Measurements from ENCODE around the gene GMIP. TPM values are rescaled to one million over a fixed set of nuclear protein-coding genes. Genes with fewer than 3 reads are reported as not detected.
"Not testable (repeated sequence)": the region's sequence is repeated elsewhere in the genome, so short reads cannot be mapped to it uniquely, and the experiment has no call there.

The GMIP gene
- total RNA-seq, 2 experiments from 2014 or later, result 89.6 to 97.0 TPM

- Mint-ChIP-seq H3K4me3 (peak overlapping the region; percentile 53), H3K9me3 (no peaks in the 10 kb centered on the region), H3K36me3 (ENCODE audit: low read depth) (peaks cover 27% of the 10 kb centered on the region), H3K27me3 (no peaks in the 10 kb centered on the region), H3K4me1 (ENCODE audit: low read depth) (peaks cover 68% of the 10 kb centered on the region), H3K27ac (peak overlapping the region; percentile 95)
- Histone ChIP-seq H3K4me1 (ENCODE audit: insufficient read depth, low read length) (peaks cover 93% of the 10 kb centered on the region), H3K36me3 (ENCODE audit: insufficient read depth, low read length) (peaks cover 15% of the 10 kb centered on the region), H3K9me3 (ENCODE audit: control insufficient read depth in 1 of 2, insufficient read depth in 1 of 2, low read length in 2 of 2) (no peaks in the 10 kb centered on the region), H3K4me3 (ENCODE audit: low read length) (no peak overlapping the region), H3K27ac (ENCODE audit: low read depth in 1 of 2, low read length in 2 of 2) (peak overlapping the region; percentile 67 to 80), H3K27me3 (ENCODE audit: control insufficient read depth in 1 of 2, insufficient read depth in 2 of 2, low read length in 2 of 2) (no peaks in the 10 kb centered on the region)
- intact Hi-C loops (cut with DNase I, micrococcal nuclease), result loop anchor here in 1 of 2 experiments (5.0 kb wide), 1 partner anchor 39 kb away; no protein-coding TSS in a partner anchor
- POLR2A ChIA-PET, result interaction anchor here (0.6 to 0.7 kb wide), 2 partner anchors 28 to 40 kb away, joined by 3 read pairs; partner anchors contain the start of gene LPAR2
- CTCF ChIA-PET, result no interaction called here
- ATAC-seq (ENCODE audit: poor library complexity), result no peak
- TF ChIP-seq, protein P1, sequence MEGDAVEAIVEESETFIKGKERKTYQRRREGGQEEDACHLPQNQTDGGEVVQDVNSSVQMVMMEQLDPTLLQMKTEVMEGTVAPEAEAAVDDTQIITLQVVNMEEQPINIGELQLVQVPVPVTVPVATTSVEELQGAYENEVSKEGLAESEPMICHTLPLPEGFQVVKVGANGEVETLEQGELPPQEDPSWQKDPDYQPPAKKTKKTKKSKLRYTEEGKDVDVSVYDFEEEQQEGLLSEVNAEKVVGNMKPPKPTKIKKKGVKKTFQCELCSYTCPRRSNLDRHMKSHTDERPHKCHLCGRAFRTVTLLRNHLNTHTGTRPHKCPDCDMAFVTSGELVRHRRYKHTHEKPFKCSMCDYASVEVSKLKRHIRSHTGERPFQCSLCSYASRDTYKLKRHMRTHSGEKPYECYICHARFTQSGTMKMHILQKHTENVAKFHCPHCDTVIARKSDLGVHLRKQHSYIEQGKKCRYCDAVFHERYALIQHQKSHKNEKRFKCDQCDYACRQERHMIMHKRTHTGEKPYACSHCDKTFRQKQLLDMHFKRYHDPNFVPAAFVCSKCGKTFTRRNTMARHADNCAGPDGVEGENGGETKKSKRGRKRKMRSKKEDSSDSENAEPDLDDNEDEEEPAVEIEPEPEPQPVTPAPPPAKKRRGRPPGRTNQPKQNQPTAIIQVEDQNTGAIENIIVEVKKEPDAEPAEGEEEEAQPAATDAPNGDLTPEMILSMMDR (IDR thresholded peaks at IDR 0.05), result no peak
- DNase-seq, result peak in 2 of 14 experiments; percentile 59 to 74
These were observed 42.6 kb downstream of the GMIP start for GRCh38 chr19:19600793-19601330.

- Histone ChIP-seq H3K27ac (ENCODE audit: low read depth in 1 of 2, low read length in 2 of 2) (peak overlapping the region; percentile 94 to 97), H3K4me3 (ENCODE audit: low read length) (peak overlapping the region; percentile 32), H3K4me1 (ENCODE audit: insufficient read depth, low read length) (peaks cover 96% of the 10 kb centered on the region), H3K36me3 (ENCODE audit: insufficient read depth, low read length) (peaks cover 21% of the 10 kb centered on the region)
- peak; percentile 46 to 93 (median 65) for DNase-seq
- not testable (repeated sequence) for H3K9me3 Mint-ChIP-seq; H3K27me3 Mint-ChIP-seq; H3K27me3 ChIP-seq (ENCODE audit: control insufficient read depth in 1 of 2, insufficient read depth in 2 of 2, low read length in 2 of 2); H3K9me3 ChIP-seq (ENCODE audit: control insufficient read depth in 1 of 2, insufficient read depth in 1 of 2, low read length in 2 of 2)
- ATAC-seq (ENCODE audit: poor library complexity), result peak; percentile 62
- H3K4me1 Mint-ChIP-seq (ENCODE audit: low read depth), result peaks cover 73% of the 10 kb centered on the region
- peaks cover 35% of the 10 kb centered on the region for H3K36me3 Mint-ChIP-seq (ENCODE audit: low read depth)
- H3K4me3 Mint-ChIP-seq, result peak overlapping the region; percentile 55
- ChIA-PET POLR2A (interaction anchor here (0.6 to 2.7 kb wide), 16 partner anchors 13 to 440 kb away, joined by 3 to 32 read pairs (median 4); partner anchors contain the start of genes ATP13A1, LPAR2, PBX4 and ZNF101), CTCF (interaction anchor here (0.6 to 1.7 kb wide), 2 partner anchors 30 to 108 kb away, joined by 3 read pairs; partner anchors contain the start of gene LPAR2)
- H3K27ac Mint-ChIP-seq, result peak overlapping the region; percentile 95
- intact Hi-C loops (cut with DNase I, micrococcal nuclease), result loop anchor here in 1 of 2 experiments (1.0 to 5.0 kb wide), 5 partner anchors 7 to 70 kb away; partner anchors contain the start of genes GMIP, PBX4 and ZNF101
These were observed 44.6 kb downstream of the GMIP start for GRCh38 chr19:19598728-19599451.

GRCh38 chr19:19597809-19598306, 45.6 kb downstream of the GMIP start:
- H3K27ac Mint-ChIP-seq, result peak overlapping the region; percentile 95
- Histone ChIP-seq H3K27me3 (ENCODE audit: control insufficient read depth in 1 of 2, insufficient read depth in 2 of 2, low read length in 2 of 2) (no peaks in the 10 kb centered on the region), H3K27ac (ENCODE audit: low read depth in 1 of 2, low read length in 2 of 2) (peak overlapping the region; percentile 94 to 97), H3K9me3 (ENCODE audit: control insufficient read depth in 1 of 2, insufficient read depth in 1 of 2, low read length in 2 of 2) (no peaks in the 10 kb centered on the region), H3K4me1 (ENCODE audit: insufficient read depth, low read length) (peaks cover 96% of the 10 kb centered on the region), H3K36me3 (ENCODE audit: insufficient read depth, low read length) (peaks cover 30% of the 10 kb centered on the region), H3K4me3 (ENCODE audit: low read length) (no peak overlapping the region)
- ChIA-PET POLR2A (interaction anchor here (0.8 to 2.7 kb wide), 13 partner anchors 14 to 441 kb away, joined by 3 to 32 read pairs (median 4); partner anchors contain the start of genes ATP13A1, LPAR2, PBX4 and ZNF101), CTCF (interaction anchor here (0.7 to 1.7 kb wide), 2 partner anchors 31 to 46 kb away, joined by 3 to 4 read pairs; partner anchors contain the start of genes GMIP and LPAR2)
- DNase-seq, result peak in 10 of 14 experiments; percentile 20 to 96 (median 40)
- no peaks in the 10 kb centered on the region for H3K9me3 Mint-ChIP-seq
- no peaks in the 10 kb centered on the region for H3K27me3 Mint-ChIP-seq
- ATAC-seq (ENCODE audit: poor library complexity), result peak; percentile 73
- TF ChIP-seq, protein P1 (IDR thresholded peaks at IDR 0.05), result no peak
- intact Hi-C loops (cut with DNase I, micrococcal nuclease), result loop anchor here in 1 of 2 experiments (1.0 to 5.0 kb wide), 5 partner anchors 8 to 71 kb away; partner anchors contain the start of genes GMIP, PBX4 and ZNF101
- H3K4me1 Mint-ChIP-seq (ENCODE audit: low read depth), result peaks cover 62% of the 10 kb centered on the region
- peak overlapping the region; percentile 55 for H3K4me3 Mint-ChIP-seq
- H3K36me3 Mint-ChIP-seq (ENCODE audit: low read depth), result peaks cover 40% of the 10 kb centered on the region
